Peyer's patch (tissue), 4 donors: Measurements from ENCODE around the gene UBQLN1.
A peak's percentile ranks its signal among the peaks of the same experiment; 100 is the strongest.

Experiments used
- POLR2A ChIP-seq, 2 donors: fragments of 450-650 bp; IDR thresholded peaks; one replicate each; pipeline ENCODE4 v1.5.1; 2017; ENCODE audit warnings: antibody characterized with exemption in 2 of 2, mild to moderate bottlenecking in 2 of 2, moderate library complexity in 2 of 2
- TF ChIP-seq, protein P1 (sequence below), 6 experiments: fragments of 450-650 bp in 4 of 6; fragments of 200-600 bp in 2 of 6; sonication (generic) in 1 of 6; IDR thresholded peaks; one replicate each; pipeline ENCODE4 v1.5.1; 2017 to 2019; ENCODE audit warnings: antibody characterized with exemption in 6 of 6, mild to moderate bottlenecking in 3 of 6, moderate library complexity in 1 of 6

DNA sequence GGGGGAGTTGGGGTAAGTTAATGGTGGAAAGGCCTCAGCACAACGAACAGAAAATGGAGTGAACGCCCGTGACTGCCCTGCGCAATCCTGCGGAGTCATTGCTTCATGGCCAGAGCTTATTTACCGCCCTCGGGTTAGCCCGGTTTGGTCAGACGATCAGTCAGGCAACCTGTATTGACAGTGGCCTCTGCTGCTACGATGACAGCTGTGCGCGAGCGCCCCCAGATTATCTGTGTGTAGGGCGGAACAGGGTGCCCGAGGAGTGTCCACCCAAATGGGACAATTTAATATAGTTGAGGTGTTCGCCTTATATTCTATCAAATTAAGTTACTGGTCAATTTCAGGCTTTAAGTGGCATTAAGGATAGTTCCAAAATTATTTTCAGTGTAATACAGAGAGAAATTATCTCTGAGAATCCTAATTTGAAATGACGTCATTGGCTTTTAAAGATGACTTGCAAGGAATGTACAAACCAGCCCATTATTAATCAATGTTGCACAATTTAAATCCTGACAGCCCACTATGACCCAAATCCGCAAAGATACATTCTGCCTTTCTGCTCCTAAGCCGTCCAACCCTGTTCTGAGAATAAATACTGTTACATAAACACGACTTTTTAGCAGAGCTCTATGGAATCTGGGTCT, 879 bp upstream of the UBQLN1 start:
- TF ChIP-seq, protein P1, sequence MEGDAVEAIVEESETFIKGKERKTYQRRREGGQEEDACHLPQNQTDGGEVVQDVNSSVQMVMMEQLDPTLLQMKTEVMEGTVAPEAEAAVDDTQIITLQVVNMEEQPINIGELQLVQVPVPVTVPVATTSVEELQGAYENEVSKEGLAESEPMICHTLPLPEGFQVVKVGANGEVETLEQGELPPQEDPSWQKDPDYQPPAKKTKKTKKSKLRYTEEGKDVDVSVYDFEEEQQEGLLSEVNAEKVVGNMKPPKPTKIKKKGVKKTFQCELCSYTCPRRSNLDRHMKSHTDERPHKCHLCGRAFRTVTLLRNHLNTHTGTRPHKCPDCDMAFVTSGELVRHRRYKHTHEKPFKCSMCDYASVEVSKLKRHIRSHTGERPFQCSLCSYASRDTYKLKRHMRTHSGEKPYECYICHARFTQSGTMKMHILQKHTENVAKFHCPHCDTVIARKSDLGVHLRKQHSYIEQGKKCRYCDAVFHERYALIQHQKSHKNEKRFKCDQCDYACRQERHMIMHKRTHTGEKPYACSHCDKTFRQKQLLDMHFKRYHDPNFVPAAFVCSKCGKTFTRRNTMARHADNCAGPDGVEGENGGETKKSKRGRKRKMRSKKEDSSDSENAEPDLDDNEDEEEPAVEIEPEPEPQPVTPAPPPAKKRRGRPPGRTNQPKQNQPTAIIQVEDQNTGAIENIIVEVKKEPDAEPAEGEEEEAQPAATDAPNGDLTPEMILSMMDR (IDR thresholded peaks at IDR 0.05): peak in 3 of 6 experiments; percentile 13 to 29 (median 21)
- no peak for TF ChIP-seq POLR2A (IDR thresholded peaks at IDR 0.05)
